Stomach (tissue), 4 donors: ENCODE results near the gene FRMD8.
A peak's percentile ranks its signal among the peaks of the same experiment; 100 is the strongest.

Experiments
- CTCF ChIP-seq, 7 experiments: fragments of 450-650 bp in 4 of 7; fragments of 200-600 bp in 3 of 7; sonication (generic) in 3 of 7; IDR thresholded peaks; one replicate each; pipeline ENCODE4 v1.5.1; 2016 to 2019; ENCODE audit warnings: antibody characterized with exemption in 7 of 7, control low read depth in 2 of 7, mild to moderate bottlenecking in 1 of 7
- EP300 ChIP-seq: sonication (generic); formaldehyde crosslinking; IDR thresholded peaks from one replicate; pipeline ENCODE4 v1.6.1; 2017; ENCODE audit warnings: antibody characterized with exemption
- POLR2A ChIP-seq, 4 donors: fragments of 450-650 bp; IDR thresholded peaks; one replicate each; pipeline ENCODE4 v1.6.1; 2016; ENCODE audit warnings: antibody characterized with exemption in 4 of 4, control low read depth in 2 of 4, mild to moderate bottlenecking in 1 of 4, moderate library complexity in 1 of 4
- POLR2AphosphoS5 ChIP-seq, 3 donors: sonication (generic); formaldehyde crosslinking; IDR thresholded peaks; one replicate each; pipeline ENCODE4 v1.6.1; 2016; ENCODE audit warnings: antibody characterized with exemption in 3 of 3

GRCh38 chr11:65426839-65427690 is 40.6 kb downstream of the FRMD8 start:
- peak in 2 of 4 donors; percentile 65 to 78 for TF ChIP-seq POLR2A (IDR thresholded peaks at IDR 0.05)
- no peak for TF ChIP-seq CTCF (IDR thresholded peaks at IDR 0.05)
- TF ChIP-seq POLR2AphosphoS5 (IDR thresholded peaks at IDR 0.05) = peak; percentile 12 to 98 (median 85)
- no peak for TF ChIP-seq EP300
